Adrenal gland (tissue), 12 donors: ENCODE measurements around the gene PPL. TPM values are rescaled to one million over a fixed set of nuclear protein-coding genes. Genes with fewer than 3 reads are reported as not detected.

Source experiments
- DNase-seq, 7 donors: peaks; one replicate each; pipeline ENCODE4 v3.0.0-alpha.2; 2019 to 2020
- H3K27ac ChIP-seq, 5 donors: fragments of 200-600 bp; sonication (generic) in 4 of 5; 1 replicate in 3 of 5; 2 replicates in 2 of 5; pipeline versions ENCODE4 v1.5.1 to v1.8.0; 2016 to 2020; ENCODE audit warnings: mild to moderate bottlenecking in 1 of 5
- H3K27me3 ChIP-seq: fragments of 200-600 bp; 2 replicates; pipeline ENCODE4 v1.8.0; 2021
- H3K36me3 ChIP-seq, 2 donors: fragments of 200-600 bp; replicated peaks in 1 of 2; 1 replicate in 1 of 2; 2 replicates in 1 of 2; pipeline versions ENCODE4 v1.5.1 to v1.8.0; 2018 to 2022
- H3K4me1 ChIP-seq, 2 donors: fragments of 200-600 bp; replicated peaks in 1 of 2; 1 replicate in 1 of 2; 2 replicates in 1 of 2; pipeline versions ENCODE4 v1.5.1 to v1.8.0; 2018 to 2021
- H3K4me3 ChIP-seq, 4 donors: fragments of 200-600 bp; sonication (generic) in 3 of 4; one replicate each; pipeline ENCODE4 v1.5.1; 2016 to 2018
- H3K9me3 ChIP-seq, 3 donors: fragments of 200-600 bp; sonication (generic) in 1 of 3; replicated peaks in 1 of 3; 1 replicate in 2 of 3; 2 replicates in 1 of 3; pipeline versions ENCODE4 v1.5.1 to v1.8.0; 2016 to 2021
- CTCF ChIP-seq, 6 experiments: fragments of 450-650 bp in 4 of 6; fragments of 200-600 bp in 2 of 6; sonication (generic) in 1 of 6; IDR thresholded peaks; 1 replicate in 5 of 6; 2 replicates in 1 of 6; pipeline versions ENCODE4 v1.5.1 to v1.8.0; 2016 to 2021; ENCODE audit warnings: antibody characterized with exemption in 6 of 6, mild to moderate bottlenecking in 2 of 6, moderate library complexity in 1 of 6
- POLR2A ChIP-seq, 2 donors: fragments of 450-650 bp; IDR thresholded peaks; one replicate each; pipeline ENCODE4 v1.6.1; 2017; ENCODE audit warnings: antibody characterized with exemption in 2 of 2, mild to moderate bottlenecking in 2 of 2, moderate library complexity in 1 of 2
- WGBS, 4 donors: extraction: QIAGEN DNeasy Blood & Tissue Kit in 2 of 4; methylation state at CpG; one replicate each; pipeline versions ENCODE4 v1.1.5 to v1.1.7; 2013 to 2017; 5-methylcytosine and 5-hydroxymethylcytosine counted together
- intact Hi-C, 2 donors: fragments of 100-400 bp; cut with DNase I; formaldehyde crosslinking; loops; one replicate each; pipeline versions ENCODE4 v1.14.1 to v1.15.0; 2022 to 2023
- polyA plus RNA-seq, 3 donors: library from polyadenylated mRNA; stranded (reverse); fragments of 200-250 nt in 2 of 3; fragments of 350-450 nt in 1 of 3; fragmentation: Illumina TruSeq in 1 of 3; extraction: RNeasy Lipid Tissue Mini Kit (QIAGEN cat#74804) in 1 of 3; gene quantifications; one replicate each; pipeline ENCODE4 v1.2.3, GENCODE V29; 2013 to 2014
- total RNA-seq, 9 donors: library from RNA; depleted of rRNA in 4 of 9; stranded (reverse); fragments of >200 nt in 4 of 9; fragments of 120-200 nt in 1 of 9; fragmentation: NEBNext Ultra II Directional in 1 of 9; extraction: Animal tissue kit (Norgen Biotek cat#: 25700) in 1 of 9; gene quantifications; one replicate each; pipeline versions ENCODE4 v1.1.0 to v1.2.4, GENCODE V29; 2013 to 2023
- donor health status: healthy with polysubstance abuse.
- donor health status: Bipolar disorder and iron deficiency.
- donor health status: DM: yes; HTN: yes; CAD: no.
- donor health status: DM: no; HTN: no; CAD: no.
- donor health status: DM: no; HTN: no; CAD: no.
- donor health status: DM: yes; HTN: yes; CAD: no.

PPL gene
- total and polyA plus RNA-seq, 12 donors = 0.38 to 20.9 (median 14.7) TPM

GRCh38 chr16:4891097-4891885 is 45.7 kb downstream of the PPL start:
- Histone ChIP-seq H3K4me1 (no peaks in the 10 kb centered on the region), H3K36me3 (peaks cover 0 to 15% of the 10 kb centered on the region in 2 donors), H3K27ac (no peak overlapping the region), H3K9me3 (no peaks in the 10 kb centered on the region), H3K4me3 (no peak overlapping the region), H3K27me3 (no peaks in the 10 kb centered on the region)
- TF ChIP-seq CTCF (IDR thresholded peaks at IDR 0.05) = no peak
- no peak for TF ChIP-seq POLR2A (IDR thresholded peaks at IDR 0.05)
- DNase-seq = no peak
- WGBS, 4 donors = 86 to 98% (median 89%) methylated on average over 5 to 16 of the region's 16 CpGs
- intact Hi-C loops = no loop called here

GRCh38 chr16:4890686-4891085 is 46.3 kb downstream of the PPL start:
- DNase-seq = no peak
- Histone ChIP-seq H3K4me3 (no peak overlapping the region), H3K9me3 (no peaks in the 10 kb centered on the region), H3K4me1 (no peaks in the 10 kb centered on the region), H3K27ac (no peak overlapping the region), H3K27me3 (no peaks in the 10 kb centered on the region), H3K36me3 (peaks cover 0 to 20% of the 10 kb centered on the region in 2 donors)
- no peak for TF ChIP-seq CTCF (IDR thresholded peaks at IDR 0.05)
- TF ChIP-seq POLR2A (IDR thresholded peaks at IDR 0.05) = no peak
- intact Hi-C loops = no loop called here
- 87 to 94% (median 93%) methylated on average over 6 to 16 of the region's 16 CpGs for WGBS, 4 donors

- no peaks in the 10 kb centered on the region for H3K4me1 ChIP-seq
- no peak overlapping the region for H3K27ac ChIP-seq
- H3K4me3 ChIP-seq = no peak overlapping the region
- H3K9me3 ChIP-seq = no peaks in the 10 kb centered on the region
- 50 to 88% (median 79%) methylated on average over 2 to 11 of the region's 11 CpGs for WGBS, 4 donors
- no peak for DNase-seq
- peaks cover 0 to 27% of the 10 kb centered on the region in 2 donors for H3K36me3 ChIP-seq
- intact Hi-C loops = no loop called here
- no peaks in the 10 kb centered on the region for H3K27me3 ChIP-seq
- TF ChIP-seq CTCF (IDR thresholded peaks at IDR 0.05) = no peak
- no peak for TF ChIP-seq POLR2A (IDR thresholded peaks at IDR 0.05)
These were observed 46.9 kb downstream of the PPL start for GRCh38 chr16:4890026-4890425.

GRCh38 chr16:4888428-4889135 is 48.4 kb downstream of the PPL start:
- H3K36me3 ChIP-seq = peaks cover 0 to 41% of the 10 kb centered on the region in 2 donors
- WGBS, 4 donors = 83 to 91% (median 86%) methylated on average over 9 of the region's 9 CpGs
- no peak for DNase-seq
- TF ChIP-seq POLR2A (IDR thresholded peaks at IDR 0.05) (no peak), CTCF (IDR thresholded peaks at IDR 0.05) (no peak)
- no peaks in the 10 kb centered on the region for H3K4me1 ChIP-seq
- H3K27ac ChIP-seq = no peak overlapping the region
- intact Hi-C loops = no loop called here
- no peaks in the 10 kb centered on the region for H3K9me3 ChIP-seq
- H3K4me3 ChIP-seq = no peak overlapping the region
- H3K27me3 ChIP-seq = no peaks in the 10 kb centered on the region
